SK-N-MC (cell line): ENCODE results near the gene TMEM151A.
A peak's percentile ranks its signal among the peaks of the same experiment; 100 is the strongest.
"Not testable (repeated sequence)": the region's sequence is repeated elsewhere in the genome, so short reads cannot be mapped to it uniquely, and the experiment has no call there.

Source experiments
- DNase-seq: peaks from one replicate; pipeline ENCODE4 v3.0.0-alpha.2; 2011; ENCODE audit warnings: low read depth, low spot score
- H3K27ac ChIP-seq: fragments of 200-600 bp; sonication (generic); 2 replicates; pipeline ENCODE4 v1.5.1; 2016; ENCODE audit warnings: mixed run types
- H3K36me3 ChIP-seq: fragments of 200-600 bp; sonication (generic); 2 replicates; pipeline ENCODE4 v1.6.1; 2017; ENCODE audit warnings: antibody characterized with exemption, low read length, mixed read lengths; ENCODE audit not compliant: insufficient read depth
- H3K4me3 ChIP-seq: fragments of 200-600 bp; sonication (generic); 2 replicates; pipeline ENCODE4 v1.5.1; 2016
- H3K9ac ChIP-seq: fragments of 200-600 bp; sonication (generic); 2 replicates; pipeline ENCODE4 v1.8.0; 2017; ENCODE audit warnings: mixed run types, mixed read lengths; ENCODE audit not compliant: insufficient read length
- H3K9me3 ChIP-seq: fragments of 200-600 bp; sonication (generic); 2 replicates; pipeline ENCODE4 v1.6.1; 2017; ENCODE audit warnings: low read depth, mild to moderate bottlenecking, antibody characterized with exemption, low read length, moderate library complexity, mixed read lengths
- EZH2 ChIP-seq: fragments of 200-600 bp; sonication (generic); IDR thresholded peaks from one replicate; pipeline ENCODE4 v1.6.1; 2017; ENCODE audit warnings: antibody characterized with exemption
- FOXP2 ChIP-seq: optimal IDR thresholded peaks from 2 replicates; pipeline ENCODE3; 2011; ENCODE audit warnings: mild to moderate bottlenecking, moderate library complexity; ENCODE audit not compliant: insufficient read depth; ENCODE audit errors: extremely low read length, control extremely low read depth
- POLR2AphosphoS5 ChIP-seq: IDR thresholded peaks from 2 replicates; pipeline ENCODE4 v1.6.1; 2012; ENCODE audit warnings: mild to moderate bottlenecking, low read depth, low read length, borderline replicate concordance

The TMEM151A gene

GRCh38 chr11:66317322-66317722 lies 25.6 kb downstream of the TMEM151A start:
- Histone ChIP-seq H3K9me3 (no peaks in the 10 kb centered on the region), H3K36me3 (no peaks in the 10 kb centered on the region), H3K4me3 (peak overlapping the region; percentile 86), H3K9ac (peak overlapping the region; percentile 83), H3K27ac (peak overlapping the region; percentile 100)
- DNase-seq: no peak
- no peak for TF ChIP-seq EZH2
- TF ChIP-seq FOXP2: no peak
- TF ChIP-seq POLR2AphosphoS5: no peak; the same call in 1 of the 2 replicates

- H3K36me3 ChIP-seq: no peaks in the 10 kb centered on the region
- peak overlapping the region; percentile 100 for H3K27ac ChIP-seq
- H3K9ac ChIP-seq: peak overlapping the region; percentile 83
- H3K4me3 ChIP-seq: peak overlapping the region; percentile 86
- no peak for TF ChIP-seq EZH2
- TF ChIP-seq POLR2AphosphoS5: peak; percentile 78
- peak; percentile 97 for DNase-seq
- no peaks in the 10 kb centered on the region for H3K9me3 ChIP-seq
Observed at GRCh38 chr11:66317723-66318599, 26.3 kb downstream of the TMEM151A start.

GRCh38 chr11:66318600-66318970 lies 26.9 kb downstream of the TMEM151A start:
- Histone ChIP-seq H3K27ac (peak overlapping the region; percentile 100), H3K9ac (peak overlapping the region; percentile 83), H3K9me3 (no peaks in the 10 kb centered on the region), H3K4me3 (peak overlapping the region; percentile 86), H3K36me3 (no peaks in the 10 kb centered on the region)
- TF ChIP-seq EZH2 (no peak), FOXP2 (no peak), POLR2AphosphoS5 (no peak)
- no peak for DNase-seq

GRCh38 chr11:66320289-66320688 lies 28.6 kb downstream of the TMEM151A start:
- not testable (repeated sequence) for H3K9me3 ChIP-seq, H3K9ac ChIP-seq, DNase-seq, H3K4me3 ChIP-seq, H3K36me3 ChIP-seq, H3K27ac ChIP-seq

GRCh38 chr11:66320748-66321147 lies 29.1 kb downstream of the TMEM151A start:
- not testable (repeated sequence) for H3K9me3 ChIP-seq, DNase-seq, H3K36me3 ChIP-seq, H3K9ac ChIP-seq, H3K4me3 ChIP-seq, H3K27ac ChIP-seq

GRCh38 chr11:66321606-66322005 lies 29.9 kb downstream of the TMEM151A start:
- no peak for DNase-seq
- Histone ChIP-seq H3K27ac (no peak overlapping the region), H3K9me3 (no peaks in the 10 kb centered on the region), H3K36me3 (no peaks in the 10 kb centered on the region), H3K4me3 (no peak overlapping the region), H3K9ac (no peak overlapping the region)
- no peak for TF ChIP-seq FOXP2
- TF ChIP-seq EZH2: no peak
- TF ChIP-seq POLR2AphosphoS5: no peak

- no peaks in the 10 kb centered on the region for H3K9me3 ChIP-seq
- no peak overlapping the region for H3K4me3 ChIP-seq
- TF ChIP-seq EZH2 (no peak), FOXP2 (no peak), POLR2AphosphoS5 (no peak)
- H3K36me3 ChIP-seq: no peaks in the 10 kb centered on the region
- H3K9ac ChIP-seq: no peak overlapping the region
- DNase-seq: no peak
- H3K27ac ChIP-seq: no peak overlapping the region
Observed at GRCh38 chr11:66322732-66323427, 31.2 kb downstream of the TMEM151A start.

- H3K9ac ChIP-seq: no peak overlapping the region
- no peak overlapping the region for H3K27ac ChIP-seq
- TF ChIP-seq EZH2 (no peak), FOXP2 (no peak), POLR2AphosphoS5 (no peak)
- no peaks in the 10 kb centered on the region for H3K9me3 ChIP-seq
- H3K36me3 ChIP-seq: no peaks in the 10 kb centered on the region
- no peak overlapping the region for H3K4me3 ChIP-seq
- DNase-seq: no peak
Observed at GRCh38 chr11:66323684-66324083, 32.0 kb downstream of the TMEM151A start.

GRCh38 chr11:66324664-66325063 lies 33.0 kb downstream of the TMEM151A start:
- Histone ChIP-seq H3K9ac (no peak overlapping the region), H3K27ac (peak overlapping the region; percentile 31; the same call in 1 of the 2 replicates), H3K4me3 (no peak overlapping the region), H3K36me3 (no peaks in the 10 kb centered on the region), H3K9me3 (no peaks in the 10 kb centered on the region)
- DNase-seq: no peak
- TF ChIP-seq EZH2 (no peak), FOXP2 (no peak), POLR2AphosphoS5 (no peak)
